Activated T-helper 1 cell treated with anti-CD3 and anti-CD28 coated beads, Interleukin-12 subunit alpha, Interleukin-12 subunit beta, Interleukin-2, Interleukin-4 antibody, amounts not matched to agents 30 ng/mL and 10 ng/mL and 1 ng/mL, durations not matched to agents 14 hours and 24 hours and 36 hours (primary cell): ENCODE results near the gene UBQLN1. TPM values are rescaled to one million over a fixed set of nuclear protein-coding genes. Genes with fewer than 3 reads are reported as not detected.

Experiments used
- DNase-seq: peaks from one replicate; pipeline ENCODE4 v3.0.0; 2021; ENCODE audit warnings: low spot score
- H3K27ac Mint-ChIP-seq: one replicate; pipeline ENCODE4 v1.8.0; 2021; ENCODE audit warnings: mild to moderate bottlenecking, mixed read lengths
- H3K27me3 Mint-ChIP-seq: one replicate; pipeline ENCODE4 v1.8.0; 2022; ENCODE audit warnings: mild to moderate bottlenecking, moderate library complexity, mixed read lengths; ENCODE audit not compliant: insufficient read depth
- H3K36me3 Mint-ChIP-seq: one replicate; pipeline ENCODE4 v1.8.0; 2021; ENCODE audit warnings: low read depth, mixed read lengths
- H3K4me1 Mint-ChIP-seq: one replicate; pipeline ENCODE4 v1.8.0; 2021; ENCODE audit warnings: low read depth, mixed read lengths
- H3K4me3 Mint-ChIP-seq: one replicate; pipeline ENCODE4 v1.8.0; 2021; ENCODE audit warnings: mild to moderate bottlenecking, moderate library complexity, mixed read lengths
- H3K9me3 Mint-ChIP-seq: one replicate; pipeline ENCODE4 v1.8.0; 2021; ENCODE audit warnings: mixed read lengths
- intact Hi-C: fragments of 100-400 bp; cut with micrococcal nuclease; formaldehyde crosslinking; loops from one replicate; pipeline ENCODE4 v1.15.1; 2024
- total RNA-seq: library from RNA; stranded (reverse); gene quantifications from 2 replicates; pipeline ENCODE4 v1.2.3, GENCODE V29; 2022

Gene UBQLN1
- total RNA-seq, 1 donor from 2014 or later = 142 TPM

DNA sequence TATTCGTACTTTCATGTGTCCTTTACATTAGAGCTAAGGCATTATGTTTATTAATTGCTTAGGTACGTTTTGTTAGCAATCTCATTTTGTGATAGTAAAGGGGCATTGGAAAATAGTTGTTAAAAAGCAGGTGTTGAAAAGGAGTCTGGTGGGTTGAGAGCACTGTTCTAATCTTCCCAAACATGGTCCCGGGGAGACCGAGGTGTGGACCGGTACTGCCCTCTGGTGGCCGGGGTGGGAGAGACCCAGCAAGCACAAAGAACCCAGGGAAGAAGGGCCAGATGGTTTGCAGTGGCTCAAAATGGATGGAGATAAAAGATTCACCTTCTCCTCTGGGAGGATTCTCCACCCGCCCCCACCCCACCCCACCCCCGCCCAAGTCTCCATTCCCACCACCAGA is 58.7 kb downstream of the UBQLN1 start:
- intact Hi-C loops = loop anchor here (1.0 to 2.0 kb wide), 2 partner anchors 29 to 58 kb away; partner anchors contain the start of gene UBQLN1
- Mint-ChIP-seq H3K4me1 (no peaks in the 10 kb centered on the region), H3K9me3 (no peaks in the 10 kb centered on the region), H3K4me3 (no peak overlapping the region), H3K27me3 (no peaks in the 10 kb centered on the region), H3K27ac (peak overlapping the region; percentile 34), H3K36me3 (peaks cover 20% of the 10 kb centered on the region)
- peak; percentile 56 for DNase-seq

DNA sequence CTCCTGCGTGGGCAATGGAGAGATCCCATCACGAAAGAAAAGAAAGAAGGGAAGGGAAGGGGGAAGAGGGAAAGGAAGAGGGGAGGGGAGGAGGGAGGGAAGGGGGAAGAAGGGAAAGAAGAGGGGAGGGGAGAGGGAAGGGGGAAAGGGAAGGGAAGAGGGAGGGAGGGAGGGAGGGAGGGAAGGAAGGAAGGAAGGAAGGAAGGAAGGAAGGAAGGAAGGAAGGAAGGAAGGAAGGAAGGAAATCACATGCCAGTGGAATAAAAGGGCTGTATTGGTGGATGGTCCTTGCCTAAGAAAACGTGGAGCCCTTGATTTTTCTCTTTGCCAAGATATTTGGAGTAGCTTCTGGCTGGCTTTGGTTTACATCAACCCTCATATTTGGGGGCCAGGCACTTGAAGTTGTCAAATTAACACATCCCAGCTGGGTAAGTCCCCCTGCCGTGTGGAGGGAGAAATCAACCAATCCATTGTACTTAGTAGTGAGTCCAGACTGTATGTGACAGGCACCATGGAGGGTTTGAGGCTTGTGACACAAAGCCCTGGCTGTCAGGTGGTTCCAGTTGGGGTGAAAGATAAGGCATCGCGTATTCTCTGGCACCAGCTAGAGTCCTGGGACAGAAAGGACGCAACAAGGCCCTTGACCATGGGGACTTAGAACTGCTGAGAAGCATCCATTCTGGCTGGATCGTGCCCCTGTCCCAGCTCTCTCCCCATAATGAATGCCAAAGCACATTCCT is 61.1 kb downstream of the UBQLN1 start:
- Mint-ChIP-seq H3K27me3 (no peaks in the 10 kb centered on the region), H3K9me3 (no peaks in the 10 kb centered on the region), H3K27ac (no peak overlapping the region), H3K4me3 (no peak overlapping the region), H3K4me1 (no peaks in the 10 kb centered on the region), H3K36me3 (peaks cover 6% of the 10 kb centered on the region)
- DNase-seq = no peak
- intact Hi-C loops = no loop called here

DNA sequence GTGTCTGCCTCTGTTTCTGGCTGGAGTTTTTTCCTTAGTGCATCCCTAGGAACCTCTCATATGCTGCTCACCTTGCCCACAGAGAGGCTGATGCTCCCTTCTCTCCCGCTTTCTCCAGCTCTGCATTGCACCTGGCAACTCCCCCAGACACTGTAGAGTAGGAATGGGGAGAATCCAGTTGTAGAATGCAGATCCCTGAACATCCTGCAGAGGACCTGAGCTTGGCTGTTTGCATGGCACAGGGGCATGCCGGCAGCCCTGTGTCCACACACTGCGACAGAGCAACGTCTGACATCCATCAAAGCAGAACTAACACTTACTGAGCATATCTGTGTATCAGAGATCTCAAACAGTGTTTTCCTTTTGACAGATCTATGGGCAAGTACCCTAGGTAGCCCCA is 65.0 kb downstream of the UBQLN1 start:
- no peaks in the 10 kb centered on the region for H3K4me1 Mint-ChIP-seq
- H3K4me3 Mint-ChIP-seq = no peak overlapping the region
- no peak for DNase-seq
- H3K27me3 Mint-ChIP-seq = no peaks in the 10 kb centered on the region
- intact Hi-C loops = no loop called here
- H3K9me3 Mint-ChIP-seq = no peaks in the 10 kb centered on the region
- peaks cover 2% of the 10 kb centered on the region for H3K36me3 Mint-ChIP-seq
- H3K27ac Mint-ChIP-seq = no peak overlapping the region

DNA sequence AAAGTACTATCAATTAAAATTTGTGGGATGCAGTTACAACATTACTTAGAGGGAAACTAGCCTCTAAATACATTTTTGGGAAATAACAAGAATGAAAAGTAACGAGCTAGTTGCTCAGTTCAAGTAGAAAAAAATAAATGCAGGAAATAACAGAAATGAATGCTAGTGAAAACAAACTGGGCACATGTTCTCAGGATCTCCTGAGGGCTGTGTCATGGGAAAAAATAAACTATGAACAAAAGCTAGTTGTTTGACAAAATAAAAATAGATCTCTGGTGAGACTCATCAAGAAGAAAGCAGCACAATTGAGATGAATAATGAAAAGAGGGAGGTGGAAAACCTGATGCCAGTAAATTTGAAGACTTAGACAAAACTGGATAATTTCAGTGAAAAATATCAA is 68.5 kb downstream of the UBQLN1 start:
- no peak overlapping the region for H3K27ac Mint-ChIP-seq
- H3K36me3 Mint-ChIP-seq = peaks cover 5% of the 10 kb centered on the region
- intact Hi-C loops = no loop called here
- H3K4me3 Mint-ChIP-seq = no peak overlapping the region
- H3K27me3 Mint-ChIP-seq = no peaks in the 10 kb centered on the region
- H3K4me1 Mint-ChIP-seq = no peaks in the 10 kb centered on the region
- DNase-seq = no peak
- no peaks in the 10 kb centered on the region for H3K9me3 Mint-ChIP-seq

DNA sequence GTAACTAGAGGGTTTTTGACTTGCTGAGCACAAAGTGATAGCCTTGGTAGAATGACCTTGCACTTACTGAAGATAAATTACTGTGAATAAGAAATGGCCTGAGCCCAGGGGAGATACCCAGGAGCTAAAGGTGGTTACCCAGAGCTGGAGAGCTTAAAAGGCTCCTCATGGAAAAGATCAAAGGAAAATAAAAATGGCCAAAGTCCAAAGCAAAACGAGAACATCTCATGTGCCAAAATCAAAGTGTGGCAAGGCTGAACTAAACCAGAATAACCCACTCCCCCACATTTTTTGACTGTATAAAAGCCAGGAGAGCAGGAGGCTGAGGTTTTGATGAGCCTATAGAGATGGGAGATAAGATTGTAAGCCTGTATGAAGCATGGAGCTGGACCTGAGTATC is 70.4 kb downstream of the UBQLN1 start:
- Mint-ChIP-seq H3K9me3 (no peaks in the 10 kb centered on the region), H3K36me3 (peaks cover 6% of the 10 kb centered on the region), H3K27ac (no peak overlapping the region), H3K4me1 (no peaks in the 10 kb centered on the region), H3K4me3 (no peak overlapping the region), H3K27me3 (no peaks in the 10 kb centered on the region)
- DNase-seq = no peak
- intact Hi-C loops = no loop called here

- Mint-ChIP-seq H3K27ac (no peak overlapping the region), H3K4me3 (no peak overlapping the region), H3K9me3 (no peaks in the 10 kb centered on the region), H3K4me1 (no peaks in the 10 kb centered on the region), H3K27me3 (no peaks in the 10 kb centered on the region), H3K36me3 (peaks cover 9% of the 10 kb centered on the region)
- intact Hi-C loops = no loop called here
- DNase-seq = no peak
Measured at GRCh38 chr9:83636813-83637212, 70.9 kb downstream of the UBQLN1 start.

- intact Hi-C loops = no loop called here
- no peaks in the 10 kb centered on the region for H3K4me1 Mint-ChIP-seq
- no peak for DNase-seq
- no peak overlapping the region for H3K27ac Mint-ChIP-seq
- no peaks in the 10 kb centered on the region for H3K27me3 Mint-ChIP-seq
- H3K9me3 Mint-ChIP-seq = no peaks in the 10 kb centered on the region
- no peak overlapping the region for H3K4me3 Mint-ChIP-seq
- H3K36me3 Mint-ChIP-seq = peaks cover 21% of the 10 kb centered on the region
Measured at GRCh38 chr9:83633676-83634075, 74.1 kb downstream of the UBQLN1 start.

DNA sequence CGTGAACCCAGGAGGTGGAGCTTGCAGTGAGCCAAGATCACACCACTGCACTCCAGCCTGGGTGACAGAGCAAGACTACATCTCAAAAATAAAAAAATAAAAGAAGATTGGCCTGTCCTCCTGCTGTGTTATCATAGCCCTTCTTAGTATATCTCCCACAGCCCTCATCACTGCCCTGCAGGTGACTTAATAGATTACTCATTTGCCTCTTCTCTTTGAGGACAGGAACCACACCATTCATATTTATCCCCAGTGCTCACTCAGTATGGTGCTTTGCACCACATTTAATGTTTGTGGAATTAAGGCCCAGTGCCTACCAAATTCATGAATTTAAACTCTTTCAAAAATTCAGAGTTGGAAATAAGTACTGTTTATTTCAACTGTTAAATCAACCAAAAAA is 74.5 kb downstream of the UBQLN1 start:
- Mint-ChIP-seq H3K4me1 (no peaks in the 10 kb centered on the region), H3K27ac (no peak overlapping the region), H3K36me3 (peaks cover 22% of the 10 kb centered on the region), H3K9me3 (no peaks in the 10 kb centered on the region), H3K4me3 (no peak overlapping the region), H3K27me3 (no peaks in the 10 kb centered on the region)
- intact Hi-C loops = no loop called here
- no peak for DNase-seq

- no peaks in the 10 kb centered on the region for H3K27me3 Mint-ChIP-seq
- H3K9me3 Mint-ChIP-seq = no peaks in the 10 kb centered on the region
- peaks cover 3% of the 10 kb centered on the region for H3K4me1 Mint-ChIP-seq
- H3K4me3 Mint-ChIP-seq = no peak overlapping the region
- H3K27ac Mint-ChIP-seq = no peak overlapping the region
- H3K36me3 Mint-ChIP-seq = peaks cover 18% of the 10 kb centered on the region
- intact Hi-C loops = no loop called here
- DNase-seq = no peak
Measured at GRCh38 chr9:83630938-83631457, 76.8 kb downstream of the UBQLN1 start.

- no peaks in the 10 kb centered on the region for H3K27me3 Mint-ChIP-seq
- intact Hi-C loops = no loop called here
- no peak overlapping the region for H3K4me3 Mint-ChIP-seq
- DNase-seq = no peak
- H3K27ac Mint-ChIP-seq = peak overlapping the region; percentile 67
- no peaks in the 10 kb centered on the region for H3K9me3 Mint-ChIP-seq
- H3K4me1 Mint-ChIP-seq = peaks cover 16% of the 10 kb centered on the region
- H3K36me3 Mint-ChIP-seq = peaks cover 23% of the 10 kb centered on the region
Measured at GRCh38 chr9:83629433-83630104, 78.2 kb downstream of the UBQLN1 start.

DNA sequence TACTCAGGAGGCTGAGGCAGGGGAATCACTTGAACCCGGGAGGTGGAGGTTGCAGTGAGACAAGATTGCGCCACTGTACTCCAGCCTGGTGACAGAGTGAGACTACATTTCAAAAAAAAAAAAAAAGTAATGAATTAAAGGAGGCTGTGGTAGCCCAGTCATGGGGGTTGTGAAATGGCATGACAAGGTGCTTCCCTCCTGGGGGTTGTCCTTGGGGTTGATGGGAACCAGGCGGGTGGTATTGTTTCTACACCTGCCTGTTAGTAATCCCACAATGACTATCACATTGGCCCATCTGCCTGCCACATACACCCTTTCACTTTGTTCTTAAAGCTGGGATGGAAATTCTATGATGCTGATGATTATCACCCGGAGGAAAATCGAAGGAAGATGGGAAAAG is 79.2 kb downstream of the UBQLN1 start:
- Mint-ChIP-seq H3K27me3 (no peaks in the 10 kb centered on the region), H3K4me3 (no peak overlapping the region), H3K9me3 (no peaks in the 10 kb centered on the region), H3K27ac (no peak overlapping the region), H3K4me1 (peaks cover 26% of the 10 kb centered on the region), H3K36me3 (peaks cover 25% of the 10 kb centered on the region)
- intact Hi-C loops = no loop called here
- DNase-seq = no peak

- H3K4me1 Mint-ChIP-seq = peaks cover 44% of the 10 kb centered on the region
- no peaks in the 10 kb centered on the region for H3K9me3 Mint-ChIP-seq
- peak overlapping the region; percentile 41 for H3K27ac Mint-ChIP-seq
- peaks cover 6% of the 10 kb centered on the region for H3K27me3 Mint-ChIP-seq
- peak overlapping the region; percentile 9 for H3K4me3 Mint-ChIP-seq
- peaks cover 15% of the 10 kb centered on the region for H3K36me3 Mint-ChIP-seq
- DNase-seq = no peak
- intact Hi-C loops = no loop called here
Measured at GRCh38 chr9:83625178-83625577, 82.6 kb downstream of the UBQLN1 start.

DNA sequence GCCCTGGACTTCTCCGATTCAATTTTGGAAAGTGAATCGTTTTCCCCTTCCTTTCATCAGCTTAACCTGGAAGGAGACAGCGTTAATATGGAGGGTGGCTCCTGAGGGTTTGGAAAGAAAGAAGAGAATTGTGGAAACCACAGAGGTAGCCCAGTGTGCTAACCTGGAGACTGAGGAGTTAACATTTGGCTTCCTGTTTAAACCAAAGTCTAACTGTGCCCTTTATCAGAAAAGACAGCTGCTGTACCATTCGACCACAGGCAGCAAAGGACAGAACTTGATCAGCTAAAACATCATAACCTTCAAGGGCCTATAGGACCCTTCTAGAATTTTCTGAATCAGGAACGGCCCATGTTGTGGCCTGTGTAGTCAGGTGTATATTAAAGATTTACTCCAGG is 84.1 kb downstream of the UBQLN1 start:
- intact Hi-C loops = loop anchor here (1.0 to 5.0 kb wide), 5 partner anchors 85 to 674 kb away; partner anchors contain the start of genes GKAP1, HNRNPK and RMI1
- peak overlapping the region; percentile 91 for H3K4me3 Mint-ChIP-seq
- DNase-seq = no peak
- peak overlapping the region; percentile 85 for H3K27ac Mint-ChIP-seq
- H3K4me1 Mint-ChIP-seq = peaks cover 44% of the 10 kb centered on the region
- peaks cover 8% of the 10 kb centered on the region for H3K36me3 Mint-ChIP-seq
- H3K27me3 Mint-ChIP-seq = peaks cover 10% of the 10 kb centered on the region
- H3K9me3 Mint-ChIP-seq = no peaks in the 10 kb centered on the region
